Activated CD4-positive, CD25-positive, alpha-beta regulatory T cell treated with anti-CD3 and anti-CD28 coated beads, Interleukin-2, amount 50 U/mL, for 24 hours (primary cell): ENCODE measurements around the gene OR10H2.
"Not testable (repeated sequence)": the region's sequence is repeated elsewhere in the genome, so short reads cannot be mapped to it uniquely, and the experiment has no call there.

ENCODE experiments used
- ATAC-seq, 2 donors: fragments of 150-1000 bp; cut with Tn5 transposase; one replicate each; pipeline ENCODE4 v1.10.0; 2021; ENCODE audit warnings: mild to moderate bottlenecking in 1 of 2, moderate library complexity in 1 of 2

OR10H2 gene

GRCh38 chr19:15727724-15728123 is at the start of gene OR10H2:
OR10H2 (plus strand) TSS chr19:15728024; CDS start chr19:15728044, 20 bp downstream.
- ATAC-seq, result no peak

- no peak for ATAC-seq
Measured at GRCh38 chr19:15679089-15679488, 48.7 kb upstream of the OR10H2 start.

- ATAC-seq, result not testable (repeated sequence)
Measured at GRCh38 chr19:15679865-15680264, 48.0 kb upstream of the OR10H2 start.

GRCh38 chr19:15680478-15681322 is 47.1 kb upstream of the OR10H2 start:
- ATAC-seq, result no peak

GRCh38 chr19:15683411-15683810 is 44.4 kb upstream of the OR10H2 start:
- no peak for ATAC-seq

GRCh38 chr19:15684828-15685227 is 43.0 kb upstream of the OR10H2 start:
- ATAC-seq, result no peak

- ATAC-seq, result no peak
Measured at GRCh38 chr19:15696654-15697194, 31.1 kb upstream of the OR10H2 start.

- no peak for ATAC-seq
Measured at GRCh38 chr19:15701757-15702533, 25.9 kb upstream of the OR10H2 start.

GRCh38 chr19:15702534-15702930 is 25.3 kb upstream of the OR10H2 start:
- ATAC-seq, result no peak

- no peak for ATAC-seq
Measured at GRCh38 chr19:15714638-15715037, 13.2 kb upstream of the OR10H2 start.

- no peak for ATAC-seq
Measured at GRCh38 chr19:15715642-15716041, 12.2 kb upstream of the OR10H2 start.

GRCh38 chr19:15717809-15718208 is 10.0 kb upstream of the OR10H2 start:
- no peak for ATAC-seq

- no peak for ATAC-seq
Measured at GRCh38 chr19:15721268-15721667, 6.6 kb upstream of the OR10H2 start.

- no peak for ATAC-seq
Measured at GRCh38 chr19:15722956-15723355, 4.9 kb upstream of the OR10H2 start.

GRCh38 chr19:15730538-15730937 is 2.7 kb downstream of the OR10H2 start:
- ATAC-seq, result no peak

- ATAC-seq, result no peak
Measured at GRCh38 chr19:15732388-15732787, 4.6 kb downstream of the OR10H2 start.

GRCh38 chr19:15733895-15734294 is 6.1 kb downstream of the OR10H2 start:
- no peak for ATAC-seq

- ATAC-seq, result no peak
Measured at GRCh38 chr19:15737722-15738121, 9.9 kb downstream of the OR10H2 start, which contains the start of gene OR10H3. OR10H3 (plus strand) TSS chr19:15737985; CDS start chr19:15741393, 3,408 bp downstream.

GRCh38 chr19:15740785-15741184 is 13.0 kb downstream of the OR10H2 start:
- ATAC-seq, result no peak

GRCh38 chr19:15748239-15748638 is 20.4 kb downstream of the OR10H2 start:
- no peak for ATAC-seq

- ATAC-seq, result no peak
Measured at GRCh38 chr19:15758379-15758778, 30.6 kb downstream of the OR10H2 start.

GRCh38 chr19:15759962-15760565 is 32.2 kb downstream of the OR10H2 start:
- no peak for ATAC-seq

GRCh38 chr19:15769586-15769985 is 41.8 kb downstream of the OR10H2 start:
- no peak for ATAC-seq
